ENCODE data around the gene MYO1G.

MYO1G gene

GRCh38 chr7:45024126-45024744, 45.4 kb upstream of the MYO1G start:
- no peak for DNase-seq (ENCODE audit: extremely low read depth, insufficient read length)
- H3K4me3 ChIP-seq (replicated peaks; ENCODE audit: low read depth, low read length) = no peak overlapping the region
- no peaks in the 10 kb centered on the region for H3K27me3 ChIP-seq (replicated peaks; ENCODE audit: control insufficient read depth, insufficient read depth, low read length)
- TF ChIP-seq, protein P1, sequence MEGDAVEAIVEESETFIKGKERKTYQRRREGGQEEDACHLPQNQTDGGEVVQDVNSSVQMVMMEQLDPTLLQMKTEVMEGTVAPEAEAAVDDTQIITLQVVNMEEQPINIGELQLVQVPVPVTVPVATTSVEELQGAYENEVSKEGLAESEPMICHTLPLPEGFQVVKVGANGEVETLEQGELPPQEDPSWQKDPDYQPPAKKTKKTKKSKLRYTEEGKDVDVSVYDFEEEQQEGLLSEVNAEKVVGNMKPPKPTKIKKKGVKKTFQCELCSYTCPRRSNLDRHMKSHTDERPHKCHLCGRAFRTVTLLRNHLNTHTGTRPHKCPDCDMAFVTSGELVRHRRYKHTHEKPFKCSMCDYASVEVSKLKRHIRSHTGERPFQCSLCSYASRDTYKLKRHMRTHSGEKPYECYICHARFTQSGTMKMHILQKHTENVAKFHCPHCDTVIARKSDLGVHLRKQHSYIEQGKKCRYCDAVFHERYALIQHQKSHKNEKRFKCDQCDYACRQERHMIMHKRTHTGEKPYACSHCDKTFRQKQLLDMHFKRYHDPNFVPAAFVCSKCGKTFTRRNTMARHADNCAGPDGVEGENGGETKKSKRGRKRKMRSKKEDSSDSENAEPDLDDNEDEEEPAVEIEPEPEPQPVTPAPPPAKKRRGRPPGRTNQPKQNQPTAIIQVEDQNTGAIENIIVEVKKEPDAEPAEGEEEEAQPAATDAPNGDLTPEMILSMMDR (IDR thresholded peaks at IDR 0.05; ENCODE audit: insufficient read depth, low read length, poor library complexity, severe bottlenecking) = no peak
- H3K36me3 ChIP-seq (ENCODE audit: control insufficient read depth, insufficient read depth, low read length) = peaks cover 1% of the 10 kb centered on the region; the same call in 1 of the 2 replicates

DNA sequence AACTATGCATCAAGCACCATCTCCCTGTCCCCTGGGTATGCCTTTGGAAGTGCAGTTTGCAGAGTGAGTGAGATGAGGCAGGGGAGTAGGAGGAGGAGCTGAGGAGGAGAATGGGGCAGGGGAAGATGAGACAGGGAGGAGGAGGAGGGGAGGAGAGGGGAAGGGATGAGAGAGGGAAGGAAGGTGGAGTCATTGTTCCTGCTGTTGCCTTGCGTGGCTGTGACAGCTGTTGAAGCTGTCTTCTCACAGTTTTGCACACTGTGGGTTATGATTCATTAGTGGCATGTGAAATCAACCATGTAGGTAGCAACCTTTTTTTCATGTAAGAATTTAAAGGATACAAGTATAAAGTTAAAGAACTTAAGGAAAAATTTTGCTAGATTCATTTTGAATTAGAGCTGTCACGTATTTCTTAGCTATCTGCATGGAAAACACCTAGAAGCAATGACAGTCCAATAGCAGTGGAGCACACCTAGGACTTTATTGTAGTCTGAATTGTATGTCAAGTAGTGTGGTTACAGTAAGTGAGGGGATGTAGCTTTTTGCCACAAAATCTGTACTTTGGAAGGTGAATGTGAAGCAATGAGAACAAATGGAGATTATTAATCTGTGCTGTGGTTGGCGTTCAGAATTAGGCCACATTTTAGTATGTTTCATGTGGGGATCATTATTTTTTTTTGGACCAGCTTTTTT, 42.9 kb upstream of the MYO1G start:
- H3K27me3 ChIP-seq (replicated peaks; ENCODE audit: control insufficient read depth, insufficient read depth, low read length) = no peaks in the 10 kb centered on the region
- DNase-seq (ENCODE audit: extremely low read depth, insufficient read length) = peak; percentile 24
- H3K4me3 ChIP-seq (replicated peaks; ENCODE audit: low read depth, low read length) = no peak overlapping the region; the same call in 1 of the 2 replicates
- H3K36me3 ChIP-seq (ENCODE audit: control insufficient read depth, insufficient read depth, low read length) = 0 out of 2 replicates have a peak, but pooled peaks cover 1% of the 10 kb centered on the region
- TF ChIP-seq, protein P1 (IDR thresholded peaks at IDR 0.05; ENCODE audit: insufficient read depth, low read length, poor library complexity, severe bottlenecking) = no peak

GRCh38 chr7:45020915-45021314, 42.1 kb upstream of the MYO1G start:
- TF ChIP-seq, protein P1 (IDR thresholded peaks at IDR 0.05; ENCODE audit: insufficient read depth, low read length, poor library complexity, severe bottlenecking) = no peak
- DNase-seq (ENCODE audit: extremely low read depth, insufficient read length) = no peak
- H3K27me3 ChIP-seq (replicated peaks; ENCODE audit: control insufficient read depth, insufficient read depth, low read length) = no peaks in the 10 kb centered on the region
- 0 out of 2 replicates have a peak, but pooled peaks cover 1% of the 10 kb centered on the region for H3K36me3 ChIP-seq (ENCODE audit: control insufficient read depth, insufficient read depth, low read length)
- no peak overlapping the region for H3K4me3 ChIP-seq (replicated peaks; ENCODE audit: low read depth, low read length)

DNA sequence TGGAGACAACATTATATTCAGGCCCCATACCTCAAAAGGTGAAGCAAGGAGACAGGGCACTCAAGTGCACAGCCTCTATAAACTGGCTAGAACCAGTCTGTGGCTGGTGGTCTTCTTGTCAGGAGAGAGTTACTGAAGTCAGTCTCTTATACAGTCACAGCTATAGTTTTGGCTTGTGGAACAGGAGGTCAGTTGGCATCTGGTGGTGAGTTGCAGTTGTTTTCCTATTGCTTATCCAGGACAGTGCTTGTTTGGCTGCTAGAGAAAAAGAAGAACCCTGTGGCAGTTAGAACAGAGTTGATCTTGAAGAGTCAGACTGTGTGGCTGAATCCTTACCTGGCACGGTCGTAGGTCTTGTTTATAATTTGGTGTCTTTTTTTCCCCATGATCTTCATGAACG, 38.4 kb upstream of the MYO1G start:
- TF ChIP-seq, protein P1 (IDR thresholded peaks at IDR 0.05; ENCODE audit: insufficient read depth, low read length, poor library complexity, severe bottlenecking) = no peak

GRCh38 chr7:45015313-45015712, 36.5 kb upstream of the MYO1G start:
- no peaks in the 10 kb centered on the region for H3K27me3 ChIP-seq (replicated peaks; ENCODE audit: control insufficient read depth, insufficient read depth, low read length)
- no peak overlapping the region for H3K4me3 ChIP-seq (replicated peaks; ENCODE audit: low read depth, low read length)
- TF ChIP-seq, protein P1 (IDR thresholded peaks at IDR 0.05; ENCODE audit: insufficient read depth, low read length, poor library complexity, severe bottlenecking) = no peak
- H3K36me3 ChIP-seq (ENCODE audit: control insufficient read depth, insufficient read depth, low read length) = peaks cover 3% of the 10 kb centered on the region
- DNase-seq (ENCODE audit: extremely low read depth, insufficient read length) = no peak

More for the DNA sequence above, 38.4 kb upstream of the MYO1G start:
- Histone ChIP-seq H3K27me3 (replicated peaks; ENCODE audit: control insufficient read depth, insufficient read depth, low read length) (no peaks in the 10 kb centered on the region), H3K4me3 (replicated peaks; ENCODE audit: low read depth, low read length) (no peak overlapping the region), H3K36me3 (ENCODE audit: control insufficient read depth, insufficient read depth, low read length) (peaks cover 3% of the 10 kb centered on the region)
- no peak for DNase-seq (ENCODE audit: extremely low read depth, insufficient read length)
